GM18498 (cell line): ENCODE data around the gene RAVER2.
A peak's percentile ranks its signal among the peaks of the same experiment; 100 is the strongest.
"Not testable (repeated sequence)": the region's sequence is repeated elsewhere in the genome, so short reads cannot be mapped to it uniquely, and the experiment has no call there.

Source experiments
- ATAC-seq: cut with Tn5 transposase; IDR thresholded peaks from one replicate; pipeline ENCODE4 v1.9.1; 2021; ENCODE audit warnings: mild to moderate bottlenecking, moderate library complexity; ENCODE audit not compliant: unreplicated experiment

The RAVER2 gene

GRCh38 chr1:64744492-64745180 is at the start of gene RAVER2:
Gene RAVER2, plus strand, starts transcription at chr1:64745075. Its CDS starts 98 bp downstream, at chr1:64745173.
- ATAC-seq: peak; percentile 66

- no peak for ATAC-seq
Observed at GRCh38 chr1:64696879-64697278, 48.0 kb upstream of the RAVER2 start.

GRCh38 chr1:64699327-64699726 is 45.5 kb upstream of the RAVER2 start:
- no peak for ATAC-seq

- no peak for ATAC-seq
Observed at GRCh38 chr1:64701071-64701470, 43.8 kb upstream of the RAVER2 start.

- no peak for ATAC-seq
Observed at GRCh38 chr1:64701886-64702285, 43.0 kb upstream of the RAVER2 start.

- ATAC-seq: not testable (repeated sequence)
Observed at GRCh38 chr1:64702670-64703069, 42.2 kb upstream of the RAVER2 start.

GRCh38 chr1:64703600-64703999 is 41.3 kb upstream of the RAVER2 start:
- ATAC-seq: no peak

- no peak for ATAC-seq
Observed at GRCh38 chr1:64705591-64705990, 39.3 kb upstream of the RAVER2 start.

- ATAC-seq: no peak
Observed at GRCh38 chr1:64711266-64711665, 33.6 kb upstream of the RAVER2 start.

- ATAC-seq: no peak
Observed at GRCh38 chr1:64712049-64712448, 32.8 kb upstream of the RAVER2 start.

- no peak for ATAC-seq
Observed at GRCh38 chr1:64715186-64715585, 29.7 kb upstream of the RAVER2 start.

GRCh38 chr1:64721135-64721534 is 23.7 kb upstream of the RAVER2 start:
- ATAC-seq: no peak

GRCh38 chr1:64721576-64722145 is 23.2 kb upstream of the RAVER2 start:
- no peak for ATAC-seq

- ATAC-seq: no peak
Observed at GRCh38 chr1:64727861-64728260, 17.0 kb upstream of the RAVER2 start.

- ATAC-seq: no peak
Observed at GRCh38 chr1:64733581-64734286, 11.1 kb upstream of the RAVER2 start.

- no peak for ATAC-seq
Observed at GRCh38 chr1:64734287-64734652, 10.6 kb upstream of the RAVER2 start.

- not testable (repeated sequence) for ATAC-seq
Observed at GRCh38 chr1:64740687-64741086, 4.2 kb upstream of the RAVER2 start.

- no peak for ATAC-seq
Observed at GRCh38 chr1:64743954-64744491, 852 bp upstream of the RAVER2 start.

- peak; percentile 30 for ATAC-seq
Observed at GRCh38 chr1:64745181-64745985, 508 bp downstream of the RAVER2 start.

- ATAC-seq: no peak
Observed at GRCh38 chr1:64745986-64746940, 1.4 kb downstream of the RAVER2 start.
